ENCODE measurements around the gene FPGS.
"Not testable (repeated sequence)": the region's sequence is repeated elsewhere in the genome, so short reads cannot be mapped to it uniquely, and the experiment has no call there.

Gene FPGS

GRCh38 chr9:127838375-127839078 is 35.8 kb downstream of the FPGS start:
- no peak for DNase-seq (ENCODE audit: low read depth)

GRCh38 chr9:127841087-127841835 is 38.6 kb downstream of the FPGS start:
- DNase-seq (ENCODE audit: low read depth): no peak

GRCh38 chr9:127844821-127845359 is 42.2 kb downstream of the FPGS start:
- no peak for DNase-seq (ENCODE audit: low read depth)

- not testable (repeated sequence) for DNase-seq (ENCODE audit: low read depth)
Measured at GRCh38 chr9:127845619-127846018, 42.9 kb downstream of the FPGS start.

- DNase-seq (ENCODE audit: low read depth): no peak
Measured at GRCh38 chr9:127846443-127847177, 43.9 kb downstream of the FPGS start.

- no peak for DNase-seq (ENCODE audit: low read depth)
Measured at GRCh38 chr9:127847178-127847510, 44.5 kb downstream of the FPGS start.

- no peak for DNase-seq (ENCODE audit: low read depth)
Measured at GRCh38 chr9:127847833-127848755, 45.4 kb downstream of the FPGS start.

GRCh38 chr9:127848756-127849504 is 46.2 kb downstream of the FPGS start:
- no peak for DNase-seq (ENCODE audit: low read depth)

- no peak for DNase-seq (ENCODE audit: low read depth)
Measured at GRCh38 chr9:127850286-127850830, 47.7 kb downstream of the FPGS start.

GRCh38 chr9:127852829-127853228 is 50.1 kb downstream of the FPGS start:
- no peak for DNase-seq (ENCODE audit: low read depth)

- no peak for DNase-seq (ENCODE audit: low read depth)
Measured at GRCh38 chr9:127853312-127854183, 50.9 kb downstream of the FPGS start.

GRCh38 chr9:127854184-127854806 is 51.6 kb downstream of the FPGS start, which contains the start of gene ENG:
Gene ENG (minus strand): TSS chr9:127854658. CDS start chr9:127854355, 303 bp downstream.
- no peak for DNase-seq (ENCODE audit: low read depth)

- no peak for DNase-seq (ENCODE audit: low read depth)
Measured at GRCh38 chr9:127854960-127855359, 52.3 kb downstream of the FPGS start.

GRCh38 chr9:127855522-127855921 is 52.8 kb downstream of the FPGS start:
- DNase-seq (ENCODE audit: low read depth): no peak

GRCh38 chr9:127856094-127856728 is 53.5 kb downstream of the FPGS start:
- DNase-seq (ENCODE audit: low read depth): no peak

GRCh38 chr9:127856729-127857116 is 54.0 kb downstream of the FPGS start:
- DNase-seq (ENCODE audit: low read depth): no peak

GRCh38 chr9:127857278-127857677 is 54.6 kb downstream of the FPGS start:
- DNase-seq (ENCODE audit: low read depth): no peak

GRCh38 chr9:127858041-127858512 is 55.4 kb downstream of the FPGS start:
- DNase-seq (ENCODE audit: low read depth): no peak
